Dermis microvascular lymphatic vessel endothelial cell (primary cell): ENCODE measurements around the gene TMEM120A. TPM values are rescaled to one million over a fixed set of nuclear protein-coding genes. Genes with fewer than 3 reads are reported as not detected.
A peak's percentile ranks its signal among the peaks of the same experiment; 100 is the strongest.

ENCODE experiments used
- DNase-seq, 2 donors: peaks; one replicate each; pipeline versions ENCODE4 v3.0.0 to v3.0.0-alpha.2; 2010; ENCODE audit warnings: low read depth in 2 of 2
- total RNA-seq: library from RNA; depleted of rRNA; stranded (reverse); fragments of >200 nt; gene quantifications from 2 replicates; pipeline ENCODE4 v1.2.1, GENCODE V29; 2014

The TMEM120A gene
- total RNA-seq, 1 donor from 2014 or later, result 34.3 TPM

DNA sequence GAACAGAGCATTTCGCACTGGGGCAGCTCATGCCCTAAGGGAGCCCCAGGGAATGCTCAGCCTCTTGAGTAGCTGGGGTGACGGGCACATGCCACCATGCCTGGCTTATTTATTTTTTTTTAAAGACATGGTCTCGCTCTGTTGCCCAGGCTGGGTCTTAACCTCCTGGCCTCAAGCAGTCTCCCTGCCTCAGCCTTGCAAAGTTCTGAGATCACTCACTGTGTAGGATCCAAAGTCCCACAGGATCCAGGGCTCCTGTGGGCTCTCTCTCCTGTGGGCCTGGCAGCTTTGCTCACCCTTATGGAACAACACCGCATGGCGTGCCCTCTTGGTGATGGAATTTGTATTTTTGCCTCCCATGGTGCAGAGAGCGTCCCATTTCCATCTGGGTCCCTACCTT lies 34.0 kb downstream of the TMEM120A start:
- no peak for DNase-seq

GRCh38 chr7:75958802-75959543 lies 35.4 kb downstream of the TMEM120A start:
- no peak for DNase-seq

DNA sequence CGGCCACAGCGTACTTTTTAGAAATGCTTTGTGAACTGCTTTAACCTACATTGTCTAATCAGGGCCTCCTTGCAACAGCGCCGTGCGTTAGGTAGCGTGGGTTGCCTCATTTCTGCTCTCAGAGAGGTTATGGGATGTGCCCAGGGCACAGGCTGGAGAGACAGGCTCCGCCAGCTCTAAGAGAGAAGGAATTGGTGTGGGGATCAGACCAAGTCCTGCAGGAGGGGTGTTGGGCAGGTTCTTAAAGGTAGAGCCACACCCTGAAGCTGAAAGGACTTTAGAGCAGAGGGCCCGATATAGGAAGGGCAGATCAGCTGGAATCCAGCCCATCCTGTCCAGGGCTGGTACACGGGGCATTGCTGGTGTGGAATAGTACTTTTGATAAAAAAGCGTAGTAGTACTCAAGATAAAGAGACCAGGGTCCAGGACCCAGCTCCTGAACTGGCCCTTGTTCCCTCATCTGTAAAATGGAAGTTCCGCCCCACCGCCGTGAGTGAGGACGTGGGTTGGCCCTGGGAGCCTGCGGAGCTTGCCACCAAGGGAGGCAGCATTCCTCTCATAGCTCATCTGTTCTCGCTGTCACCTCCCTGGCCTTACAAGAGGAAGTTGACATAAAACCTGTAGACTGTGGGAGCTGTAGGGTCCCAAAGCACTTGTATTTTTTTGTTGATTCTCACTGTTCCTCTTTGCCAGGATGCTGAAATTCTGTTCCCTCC lies 37.2 kb downstream of the TMEM120A start:
- peak in 1 of 2 donors; percentile 26 for DNase-seq

DNA sequence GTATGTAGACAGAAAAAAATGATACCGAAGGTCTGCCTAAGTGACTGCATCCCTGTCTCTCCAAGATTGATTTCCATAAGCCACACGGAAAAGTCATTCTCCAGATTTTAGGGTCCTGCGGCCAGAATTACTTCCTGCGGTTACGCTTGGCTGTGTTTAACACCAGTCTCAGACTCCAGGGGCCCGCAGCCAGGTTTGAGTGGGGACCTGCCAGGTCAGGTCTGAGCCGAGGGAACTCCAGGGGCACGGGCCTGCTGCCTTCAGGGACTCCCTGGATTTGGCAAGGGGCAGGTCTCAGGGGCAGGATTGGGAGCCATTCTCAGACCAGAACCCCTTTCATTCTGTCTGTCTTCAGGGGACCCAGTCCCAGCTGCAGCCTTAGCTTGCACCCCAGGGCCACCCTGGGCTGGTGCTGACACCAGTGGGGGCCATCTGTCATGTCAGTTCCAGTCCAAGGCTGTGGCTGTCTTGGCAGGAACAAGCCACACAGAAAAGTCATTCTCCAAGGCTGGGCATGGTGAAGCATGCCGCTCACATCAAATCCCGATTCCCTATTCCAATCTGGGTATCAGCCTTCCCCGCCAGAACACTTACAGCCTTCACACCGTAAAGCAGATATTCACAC lies 39.0 kb downstream of the TMEM120A start:
- no peak for DNase-seq

GRCh38 chr7:75953931-75954330 lies 40.5 kb downstream of the TMEM120A start:
- DNase-seq, result no peak

- DNase-seq, result no peak
Measured at GRCh38 chr7:75953431-75953830, 41.0 kb downstream of the TMEM120A start.

DNA sequence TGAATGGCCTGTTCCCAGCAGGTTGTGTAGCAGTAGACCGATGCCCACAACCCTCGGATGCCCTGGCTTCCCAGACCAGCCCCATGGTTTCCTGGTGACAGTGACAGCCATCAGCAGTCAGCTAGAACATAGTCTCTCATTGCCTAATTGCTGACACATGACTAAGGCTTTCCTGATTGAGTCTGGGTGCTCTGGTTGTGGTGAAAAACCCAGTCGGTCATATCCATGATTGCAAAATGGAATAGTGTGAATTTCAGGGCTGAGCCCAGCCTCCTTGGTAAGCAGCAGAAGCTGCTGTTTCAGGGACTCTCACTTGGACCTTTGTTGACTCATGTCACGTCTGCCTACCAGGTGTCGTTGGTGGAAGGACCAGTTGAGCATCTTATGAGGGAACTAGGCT lies 42.9 kb downstream of the TMEM120A start:
- DNase-seq, result no peak

- no peak for DNase-seq
Measured at GRCh38 chr7:75950111-75950681, 44.2 kb downstream of the TMEM120A start.

GRCh38 chr7:75948179-75948578 lies 46.2 kb downstream of the TMEM120A start:
- DNase-seq, result no peak

DNA sequence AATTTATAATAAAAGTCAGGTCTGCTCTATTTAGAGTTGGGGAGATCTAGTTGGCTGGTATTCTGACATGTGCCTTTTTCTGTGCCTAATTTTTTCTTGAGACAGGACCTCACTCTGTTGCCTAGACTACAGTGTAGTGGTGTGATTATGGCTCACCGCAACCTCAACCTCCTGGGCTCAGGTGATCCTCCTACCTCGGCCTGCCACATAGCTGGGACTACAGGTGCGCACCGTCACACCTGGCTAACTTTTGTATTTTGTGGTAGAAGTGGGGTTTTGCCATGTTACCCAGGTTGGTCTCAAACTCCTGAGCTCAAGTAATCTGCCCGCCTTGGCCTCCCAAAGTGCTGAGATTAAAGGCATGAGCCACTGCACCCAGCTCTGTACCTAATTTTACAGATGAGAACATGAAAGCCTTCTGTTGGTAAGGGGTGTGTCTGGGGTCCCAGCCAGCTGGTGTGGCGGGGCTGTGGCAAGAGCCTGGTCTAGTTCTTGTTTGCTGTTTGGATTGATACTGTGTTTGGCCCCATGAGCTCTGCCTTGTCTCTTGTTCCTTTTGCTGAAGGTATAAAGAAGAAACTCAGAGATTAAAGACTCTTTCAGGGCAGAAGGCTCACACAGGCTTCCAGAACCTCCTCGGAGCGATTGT lies 48.1 kb downstream of the TMEM120A start:
- DNase-seq, result no peak

DNA sequence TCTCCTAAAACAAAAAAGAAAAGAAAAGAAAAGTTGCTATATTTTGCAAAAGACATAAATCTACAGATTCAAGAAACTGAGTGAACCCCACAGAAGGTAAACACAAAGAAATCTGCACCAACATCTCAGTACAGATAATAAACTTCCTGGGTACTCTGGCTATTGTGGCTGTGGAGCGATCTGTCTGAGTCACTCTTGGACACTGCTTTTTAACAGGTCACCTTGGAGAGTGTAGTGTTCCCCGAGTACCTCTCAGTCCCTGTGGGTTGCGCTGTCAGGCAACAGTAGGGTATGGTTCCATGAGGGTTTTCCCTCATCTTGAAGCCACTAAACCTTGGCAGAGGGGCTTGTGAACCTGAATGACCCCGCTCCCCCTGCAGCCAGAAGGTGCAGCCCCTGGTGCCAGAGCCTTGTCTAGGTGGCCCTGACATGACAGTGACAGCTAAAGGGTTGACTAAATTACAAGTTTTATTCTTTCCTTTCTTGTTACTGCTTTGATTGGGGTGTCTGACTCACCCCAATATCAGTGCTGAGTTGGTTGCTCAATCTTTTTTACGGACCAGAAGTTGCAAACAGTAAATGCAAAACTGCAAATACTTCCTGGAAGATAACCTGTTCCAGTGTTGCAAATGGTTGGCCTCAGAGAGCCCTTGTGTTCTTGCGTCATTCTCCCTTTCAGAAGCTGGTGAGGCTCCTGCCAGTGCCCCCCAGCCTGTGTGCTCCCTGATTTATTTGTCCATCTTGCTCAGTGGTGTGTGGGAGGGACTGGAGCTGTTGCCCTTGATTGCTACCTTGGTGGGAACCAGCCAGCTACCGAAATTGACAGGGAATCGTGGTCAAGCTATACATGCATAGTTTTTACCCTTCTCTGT lies 48.9 kb downstream of the TMEM120A start:
- DNase-seq, result no peak

- no peak for DNase-seq
Measured at GRCh38 chr7:75944507-75944906, 49.9 kb downstream of the TMEM120A start.

GRCh38 chr7:75943864-75944263 lies 50.5 kb downstream of the TMEM120A start:
- DNase-seq, result peak in 1 of 2 donors; percentile 28

GRCh38 chr7:75938921-75939320 lies 55.5 kb downstream of the TMEM120A start:
- DNase-seq, result no peak

GRCh38 chr7:75937958-75938786 lies 56.2 kb downstream of the TMEM120A start:
- peak; percentile 80 to 87 for DNase-seq

Other genes starting within 250 kb of the TMEM120A start
- not detected in 2 replicates for gene CCL26, start 222.4 kb downstream of the TMEM120A start, total RNA-seq
- not detected in 2 replicates for gene CCL24, start 180.8 kb downstream of the TMEM120A start, total RNA-seq
- gene RHBDD2, start 115.6 kb downstream of the TMEM120A start, total RNA-seq, result 11.9 and 19.0 TPM in 2 replicates
- gene POR, start 79.4 kb downstream of the TMEM120A start, total RNA-seq, result 68.0 and 112 TPM in 2 replicates
- 20.4 and 24.4 TPM in 2 replicates for gene STYXL1, start 53.4 kb upstream of the TMEM120A start, total RNA-seq
- 32.5 and 45.8 TPM in 2 replicates for gene MDH2, start 53.5 kb upstream of the TMEM120A start, total RNA-seq
- 1.3 and 3.3 TPM in 2 replicates for gene SRRM3, start 207.3 kb upstream of the TMEM120A start, total RNA-seq